ENCODE measurements around the gene ARHGAP32.
"Not testable (repeated sequence)": the region's sequence is repeated elsewhere in the genome, so short reads cannot be mapped to it uniquely, and the experiment has no call there.

The ARHGAP32 gene

GRCh38 chr11:129195682-129196081 lies 3.6 kb upstream of the ARHGAP32 start:
- DNase-seq = no peak

GRCh38 chr11:129191649-129192048 lies 476 bp downstream of the ARHGAP32 start:
- no peak for DNase-seq

- DNase-seq = no peak
These were observed 2.0 kb downstream of the ARHGAP32 start for GRCh38 chr11:129190087-129190486.

GRCh38 chr11:129189646-129190045 lies 2.5 kb downstream of the ARHGAP32 start:
- DNase-seq = no peak

- DNase-seq = not testable (repeated sequence)
These were observed 7.0 kb downstream of the ARHGAP32 start for GRCh38 chr11:129185082-129185481.

- no peak for DNase-seq
These were observed 7.5 kb downstream of the ARHGAP32 start for GRCh38 chr11:129184581-129184980.

GRCh38 chr11:129167315-129167714 lies 24.8 kb downstream of the ARHGAP32 start:
- no peak for DNase-seq

GRCh38 chr11:129163714-129164164 lies 28.4 kb downstream of the ARHGAP32 start:
- DNase-seq = no peak

GRCh38 chr11:129157080-129157479 lies 35.0 kb downstream of the ARHGAP32 start:
- not testable (repeated sequence) for DNase-seq

- DNase-seq = no peak
These were observed 36.4 kb downstream of the ARHGAP32 start for GRCh38 chr11:129155745-129156144.

- DNase-seq = no peak
These were observed 43.6 kb downstream of the ARHGAP32 start for GRCh38 chr11:129148487-129148886.

GRCh38 chr11:129146191-129146590 lies 45.9 kb downstream of the ARHGAP32 start:
- no peak for DNase-seq

GRCh38 chr11:129145276-129145675 lies 46.8 kb downstream of the ARHGAP32 start:
- DNase-seq = no peak

- no peak for DNase-seq
These were observed 47.9 kb downstream of the ARHGAP32 start for GRCh38 chr11:129144256-129144655.

- DNase-seq = no peak
These were observed 48.8 kb downstream of the ARHGAP32 start for GRCh38 chr11:129143335-129143734.

GRCh38 chr11:129141748-129142523 lies 50.2 kb downstream of the ARHGAP32 start:
- DNase-seq = no peak

- no peak for DNase-seq
These were observed 60.8 kb downstream of the ARHGAP32 start for GRCh38 chr11:129131316-129131715.

GRCh38 chr11:129128881-129129620 lies 63.1 kb downstream of the ARHGAP32 start:
- DNase-seq = not testable (repeated sequence)

- no peak for DNase-seq
These were observed 73.1 kb downstream of the ARHGAP32 start for GRCh38 chr11:129119036-129119435.

- DNase-seq = peak; percentile 84
These were observed 74.4 kb downstream of the ARHGAP32 start for GRCh38 chr11:129117595-129118350.

GRCh38 chr11:129115652-129116586 lies 76.2 kb downstream of the ARHGAP32 start:
- no peak for DNase-seq

- no peak for DNase-seq
These were observed 82.4 kb downstream of the ARHGAP32 start for GRCh38 chr11:129109701-129110100.

All from NCI-H1105 treated with DMSO at 0.1 percent for 48 hours (cell line).